HG03442 (cell line): ENCODE results near the gene FAM193B.

Experiments used
- ATAC-seq: cut with Tn5 transposase; IDR thresholded peaks from one replicate; pipeline ENCODE4 v1.9.1; 2021; ENCODE audit warnings: mild to moderate bottlenecking, moderate library complexity; ENCODE audit not compliant: unreplicated experiment

FAM193B gene

GRCh38 chr5:177554474-177555111, at the start of gene FAM193B:
Gene FAM193B, minus strand, starts transcription at chr5:177554563. Its CDS starts 105 bp downstream, at chr5:177554458.
- peak; percentile 87 for ATAC-seq

- ATAC-seq = no peak
Measured at GRCh38 chr5:177604116-177604521, 49.8 kb upstream of the FAM193B start.

- no peak for ATAC-seq
Measured at GRCh38 chr5:177603631-177604030, 49.3 kb upstream of the FAM193B start.

- no peak for ATAC-seq
Measured at GRCh38 chr5:177602458-177602830, 48.1 kb upstream of the FAM193B start.

GRCh38 chr5:177601577-177602457, 47.5 kb upstream of the FAM193B start:
- ATAC-seq = no peak

- ATAC-seq = no peak
Measured at GRCh38 chr5:177601126-177601525, 46.8 kb upstream of the FAM193B start.

GRCh38 chr5:177600508-177601018, 46.2 kb upstream of the FAM193B start:
- no peak for ATAC-seq

GRCh38 chr5:177599731-177600507, 45.6 kb upstream of the FAM193B start, which contains the start of gene B4GALT7:
Gene B4GALT7, plus strand, starts transcription at chr5:177600132. Its CDS starts 79 bp downstream, at chr5:177600211.
- peak; percentile 87 for ATAC-seq

- ATAC-seq = no peak
Measured at GRCh38 chr5:177598477-177598876, 44.1 kb upstream of the FAM193B start.

GRCh38 chr5:177596775-177597238, 42.4 kb upstream of the FAM193B start:
- no peak for ATAC-seq

- no peak for ATAC-seq
Measured at GRCh38 chr5:177595991-177596774, 41.8 kb upstream of the FAM193B start.

GRCh38 chr5:177595026-177595585, 40.7 kb upstream of the FAM193B start:
- ATAC-seq = no peak

- no peak for ATAC-seq
Measured at GRCh38 chr5:177594071-177594470, 39.7 kb upstream of the FAM193B start.

GRCh38 chr5:177593511-177593910, 39.1 kb upstream of the FAM193B start:
- ATAC-seq = no peak

GRCh38 chr5:177592905-177593304, 38.5 kb upstream of the FAM193B start:
- no peak for ATAC-seq

GRCh38 chr5:177592010-177592834, 37.9 kb upstream of the FAM193B start, which contains the start of gene TMED9:
Gene TMED9, plus strand, starts transcription at chr5:177592203. Its CDS starts 12 bp downstream, at chr5:177592215.
- ATAC-seq = peak; percentile 94

- no peak for ATAC-seq
Measured at GRCh38 chr5:177591690-177592009, 37.3 kb upstream of the FAM193B start.

- ATAC-seq = no peak
Measured at GRCh38 chr5:177590406-177590805, 36.0 kb upstream of the FAM193B start.

GRCh38 chr5:177588413-177588909, 34.1 kb upstream of the FAM193B start:
- ATAC-seq = no peak
